ENCODE data around the gene CCBE1. TPM values are rescaled to one million over a fixed set of nuclear protein-coding genes. Genes with fewer than 3 reads are reported as not detected.
"Not testable (repeated sequence)": the region's sequence is repeated elsewhere in the genome, so short reads cannot be mapped to it uniquely, and the experiment has no call there.

The CCBE1 gene
- polyA plus RNA-seq, 1 donor from 2014 or later, result 0.19 TPM

- no peak overlapping the region for H2AFZ ChIP-seq (ENCODE audit: low read depth, low read length)
- no peak overlapping the region for H3K4me2 ChIP-seq (ENCODE audit: low read length)
- no peak overlapping the region for H3K27ac ChIP-seq (ENCODE audit: low read length)
- no peak for TF ChIP-seq POLR2AphosphoS5 (IDR thresholded peaks at IDR 0.05)
- H4K20me1 ChIP-seq (ENCODE audit: insufficient read depth), result no peaks in the 10 kb centered on the region
- H3K27me3 ChIP-seq (ENCODE audit: insufficient read depth, low read depth, low read length), result no peaks in the 10 kb centered on the region
- no peaks in the 10 kb centered on the region for H3K36me3 ChIP-seq (ENCODE audit: insufficient read depth, low read length)
- no peaks in the 10 kb centered on the region for H3K9me2 ChIP-seq (ENCODE audit: insufficient read depth, low read length)
- H3K4me3 ChIP-seq (ENCODE audit: low read length), result no peak overlapping the region
- H3K9ac ChIP-seq (ENCODE audit: low read length), result no peak overlapping the region
- no peaks in the 10 kb centered on the region for H3K9me3 ChIP-seq (ENCODE audit: low read length)
- H3F3A ChIP-seq (ENCODE audit: insufficient read depth, low read length, poor library complexity, severe bottlenecking), result no peaks in the 10 kb centered on the region
- H3K79me2 ChIP-seq (replicated peaks; ENCODE audit: insufficient read depth, low read length), result no peaks in the 10 kb centered on the region
Measured at GRCh38 chr18:59650266-59650820, 46.9 kb downstream of the CCBE1 start.

GRCh38 chr18:59649591-59649990, 47.6 kb downstream of the CCBE1 start:
- H3K9ac ChIP-seq (ENCODE audit: low read length), result no peak overlapping the region
- no peaks in the 10 kb centered on the region for H3K9me3 ChIP-seq (ENCODE audit: low read length)

GRCh38 chr18:59648469-59648868, 48.8 kb downstream of the CCBE1 start:
- not testable (repeated sequence) for H3K79me2 ChIP-seq (replicated peaks; ENCODE audit: insufficient read depth, low read length); H3F3A ChIP-seq (ENCODE audit: insufficient read depth, low read length, poor library complexity, severe bottlenecking); H3K27me3 ChIP-seq (ENCODE audit: insufficient read depth, low read depth, low read length); H3K4me3 ChIP-seq (ENCODE audit: low read length); H3K36me3 ChIP-seq (ENCODE audit: insufficient read depth, low read length); H4K20me1 ChIP-seq (ENCODE audit: insufficient read depth); H3K4me2 ChIP-seq (ENCODE audit: low read length); H3K27ac ChIP-seq (ENCODE audit: low read length); H3K9me3 ChIP-seq (ENCODE audit: low read length); H3K9ac ChIP-seq (ENCODE audit: low read length); H3K9me2 ChIP-seq (ENCODE audit: insufficient read depth, low read length); H2AFZ ChIP-seq (ENCODE audit: low read depth, low read length)

More at GRCh38 chr18:59649591-59649990, 47.6 kb downstream of the CCBE1 start:
- H3K79me2 ChIP-seq (replicated peaks; ENCODE audit: insufficient read depth, low read length), result no peaks in the 10 kb centered on the region
- TF ChIP-seq EP300 (conservative IDR thresholded peaks at IDR 0.05; ENCODE audit: poor library complexity, severe bottlenecking) (no peak), RAD21 (conservative IDR thresholded peaks at IDR 0.05) (no peak), SMC3 (conservative IDR thresholded peaks at IDR 0.05; ENCODE audit: poor library complexity) (no peak), POLR2AphosphoS5 (IDR thresholded peaks at IDR 0.05) (no peak), REST (IDR thresholded peaks at IDR 0.05; ENCODE audit: borderline replicate concordance) (no peak), EZH2 (IDR thresholded peaks at IDR 0.05; ENCODE audit: borderline replicate concordance, insufficient read depth, low read length, poor library complexity, severe bottlenecking) (no peak), TAF1 (IDR thresholded peaks at IDR 0.05; ENCODE audit: low read depth) (no peak), CTCF (IDR thresholded peaks at IDR 0.05; ENCODE audit: poor library complexity, severe bottlenecking) (no peak), MXI1 (conservative IDR thresholded peaks at IDR 0.05; ENCODE audit: poor library complexity, severe bottlenecking) (no peak)
- H3K4me3 ChIP-seq (ENCODE audit: low read length), result no peak overlapping the region
- no peaks in the 10 kb centered on the region for H3K9me2 ChIP-seq (ENCODE audit: insufficient read depth, low read length)
- no peaks in the 10 kb centered on the region for H3K36me3 ChIP-seq (ENCODE audit: insufficient read depth, low read length)
- H2AFZ ChIP-seq (ENCODE audit: low read depth, low read length), result no peak overlapping the region
- no peak overlapping the region for H3K27ac ChIP-seq (ENCODE audit: low read length)
- no peaks in the 10 kb centered on the region for H4K20me1 ChIP-seq (ENCODE audit: insufficient read depth)
- H3F3A ChIP-seq (ENCODE audit: insufficient read depth, low read length, poor library complexity, severe bottlenecking), result no peaks in the 10 kb centered on the region
- no peak overlapping the region for H3K4me2 ChIP-seq (ENCODE audit: low read length)
- no peaks in the 10 kb centered on the region for H3K27me3 ChIP-seq (ENCODE audit: insufficient read depth, low read depth, low read length)
